Left ventricle myocardium superior (tissue), 1 donor: ENCODE results near the gene PARP15. TPM values are rescaled to one million over a fixed set of nuclear protein-coding genes. Genes with fewer than 3 reads are reported as not detected.
"Not testable (repeated sequence)": the region's sequence is repeated elsewhere in the genome, so short reads cannot be mapped to it uniquely, and the experiment has no call there.

Source experiments
- ATAC-seq: fragments of 200-7000 bp; cut with Tn5 transposase; one replicate; pipeline ENCODE4 v1.9.1; 2020; ENCODE audit warnings: mild to moderate bottlenecking, moderate library complexity
- DNase-seq: peaks from one replicate; pipeline ENCODE4 v3.0.0-alpha.2; 2020
- intact Hi-C: fragments of 100-400 bp; cut with micrococcal nuclease; formaldehyde crosslinking; loops from one replicate; pipeline ENCODE4 v1.11.0; 2022
- total RNA-seq: library from RNA; stranded (reverse); fragmentation: NEBNext Ultra II Directional; extraction: Animal tissue kit (Norgen Biotek cat#: 25700); gene quantifications from one replicate; pipeline ENCODE4 v1.2.1, GENCODE V29; 2021
- donor health status: DM: no; HTN: yes; CAD: no; lungs with severe emphysema.

Gene PARP15
- total RNA-seq, 1 donor from 2014 or later: 0.52 TPM

GRCh38 chr3:122564155-122564912 lies 13.1 kb upstream of the PARP15 start, which contains the start of the genes DTX3L and PARP9:
TSS of gene DTX3L (plus strand) at chr3:122564338. CDS start at chr3:122564427, 89 bp downstream.
TSS of gene PARP9 (minus strand) at chr3:122564300. CDS start at chr3:122559620, 4,680 bp downstream.
- ATAC-seq (peak; percentile 99), DNase-seq (peak; percentile 89)
- intact Hi-C loops: loop anchor here (5.0 kb wide), 1 partner anchor 113 kb away; no protein-coding TSS in a partner anchor

- DNase-seq, intact Hi-C loops, ATAC-seq: not testable (repeated sequence)
Observed at GRCh38 chr3:122568131-122568530, 9.3 kb upstream of the PARP15 start.

- DNase-seq: no peak
- ATAC-seq: no peak
- intact Hi-C loops: no loop called here
Observed at GRCh38 chr3:122568755-122569154, 8.7 kb upstream of the PARP15 start.

GRCh38 chr3:122572940-122573412 lies 4.5 kb upstream of the PARP15 start:
- DNase-seq (no peak), ATAC-seq (peak; percentile 35)
- intact Hi-C loops: no loop called here

- intact Hi-C loops: no loop called here
- no peak for ATAC-seq
- DNase-seq: no peak
Observed at GRCh38 chr3:122576174-122576940, 1.1 kb upstream of the PARP15 start.

- DNase-seq (no peak), ATAC-seq (no peak)
- intact Hi-C loops: no loop called here
Observed at GRCh38 chr3:122578069-122578740, 755 bp downstream of the PARP15 start.

- intact Hi-C loops: no loop called here
- DNase-seq (no peak), ATAC-seq (no peak)
Observed at GRCh38 chr3:122580470-122580869, 3.0 kb downstream of the PARP15 start.

GRCh38 chr3:122581622-122582021 lies 4.2 kb downstream of the PARP15 start:
- intact Hi-C loops: no loop called here
- ATAC-seq (no peak), DNase-seq (no peak)

- intact Hi-C loops: no loop called here
- ATAC-seq (no peak), DNase-seq (no peak)
Observed at GRCh38 chr3:122582390-122582789, 4.9 kb downstream of the PARP15 start.

- intact Hi-C loops: no loop called here
- ATAC-seq: no peak
- DNase-seq: no peak
Observed at GRCh38 chr3:122586098-122586497, 8.6 kb downstream of the PARP15 start.

GRCh38 chr3:122586773-122587485 lies 9.5 kb downstream of the PARP15 start:
- intact Hi-C loops: no loop called here
- ATAC-seq: no peak

GRCh38 chr3:122587572-122587971 lies 10.1 kb downstream of the PARP15 start:
- no peak for DNase-seq
- intact Hi-C loops: no loop called here
- no peak for ATAC-seq

More at GRCh38 chr3:122586773-122587485, 9.5 kb downstream of the PARP15 start:
- no peak for DNase-seq

- intact Hi-C loops: no loop called here
- ATAC-seq (no peak), DNase-seq (no peak)
Observed at GRCh38 chr3:122589297-122589696, 11.8 kb downstream of the PARP15 start.

- ATAC-seq (no peak), DNase-seq (no peak)
- intact Hi-C loops: no loop called here
Observed at GRCh38 chr3:122590610-122591009, 13.2 kb downstream of the PARP15 start.

GRCh38 chr3:122594025-122594424 lies 16.6 kb downstream of the PARP15 start:
- no peak for DNase-seq
- intact Hi-C loops: no loop called here
- ATAC-seq: no peak

- DNase-seq (no peak), ATAC-seq (no peak)
- intact Hi-C loops: no loop called here
Observed at GRCh38 chr3:122598151-122598550, 20.7 kb downstream of the PARP15 start.

- intact Hi-C loops: no loop called here
- no peak for ATAC-seq
- no peak for DNase-seq
Observed at GRCh38 chr3:122598556-122598955, 21.1 kb downstream of the PARP15 start.

- ATAC-seq (no peak), DNase-seq (no peak)
- intact Hi-C loops: no loop called here
Observed at GRCh38 chr3:122602011-122602710, 24.7 kb downstream of the PARP15 start.
